Glomerular endothelial cell (primary cell): ENCODE measurements around the gene ARID1B. TPM values are rescaled to one million over a fixed set of nuclear protein-coding genes. Genes with fewer than 3 reads are reported as not detected.
"Not testable (repeated sequence)": the region's sequence is repeated elsewhere in the genome, so short reads cannot be mapped to it uniquely, and the experiment has no call there.

Source experiments
- DNase-seq: peaks from one replicate; pipeline ENCODE4 v3.0.0-alpha.2; 2011; ENCODE audit warnings: low read depth, low spot score; ENCODE audit errors: extremely low read depth
- total RNA-seq: library from RNA; depleted of rRNA; stranded (reverse); fragments of >200 nt; gene quantifications from 2 replicates; pipeline ENCODE4 v1.2.3, GENCODE V29; 2015

The ARID1B gene
- total RNA-seq, 1 donor from 2014 or later = 72.3 TPM

- no peak for DNase-seq
These were observed 150.9 kb downstream of the ARID1B start for GRCh38 chr6:156928126-156928525.

DNA sequence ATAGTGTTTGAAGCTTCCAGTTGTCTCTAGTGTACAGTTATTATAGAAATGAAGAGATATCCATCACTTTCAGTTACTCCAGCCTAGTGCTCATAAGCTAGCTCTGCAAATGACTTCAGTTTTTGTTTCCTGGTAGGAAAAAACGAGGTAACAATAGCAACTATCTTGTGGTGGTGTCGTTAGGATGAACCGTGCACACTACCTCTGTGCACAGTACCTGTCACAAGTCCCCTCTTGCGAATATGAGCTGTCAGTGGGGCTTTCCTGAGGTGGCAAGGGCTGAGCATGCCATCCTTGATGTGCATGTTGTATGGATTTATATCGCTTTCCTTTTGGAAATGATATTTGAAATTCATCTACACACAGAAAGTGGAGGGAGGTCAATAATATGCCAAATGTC, 151.8 kb downstream of the ARID1B start:
- DNase-seq = no peak

GRCh38 chr6:156931283-156931682, 154.1 kb downstream of the ARID1B start:
- DNase-seq = no peak

DNA sequence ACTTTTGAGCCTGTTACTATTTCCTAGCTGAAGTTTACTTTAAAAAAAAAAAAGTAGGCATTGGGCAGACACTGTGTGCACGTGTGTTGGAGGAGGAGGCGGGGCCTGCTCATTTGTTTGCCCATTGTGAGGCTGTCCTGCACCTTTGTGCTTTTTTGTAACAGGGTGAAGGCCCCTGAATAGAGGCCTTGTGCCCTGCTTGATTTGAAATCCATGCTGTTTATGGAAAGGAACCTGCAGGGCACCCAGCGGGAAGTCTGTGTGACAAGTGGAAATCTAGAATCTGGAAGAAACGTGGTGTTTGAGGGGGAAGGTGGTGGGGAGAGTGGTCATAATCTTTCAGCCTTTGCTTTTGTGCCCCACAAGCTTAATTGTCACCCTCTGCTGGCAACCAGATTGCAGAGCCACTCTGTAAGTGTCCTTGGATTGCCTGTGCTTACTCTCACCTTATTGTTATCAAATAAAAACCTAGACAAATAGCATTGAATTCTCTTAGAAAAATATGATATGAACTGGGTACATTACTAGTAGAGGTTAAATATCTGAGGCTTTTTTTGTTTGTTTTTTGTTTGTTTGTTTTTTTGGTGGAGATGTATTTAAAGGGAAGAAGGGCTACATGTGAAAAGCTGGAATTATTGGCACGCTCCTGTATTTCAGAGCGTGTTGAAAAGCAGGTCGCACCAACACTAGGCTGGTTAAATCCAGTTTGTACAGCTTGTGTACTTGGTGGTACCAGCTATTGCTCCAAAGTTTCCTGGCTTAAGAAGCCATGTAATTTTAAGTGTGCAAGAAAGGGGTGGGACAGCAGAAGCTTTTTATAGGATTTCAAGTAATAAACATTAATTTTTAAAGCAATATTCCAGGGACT, 156.3 kb downstream of the ARID1B start:
- no peak for DNase-seq

- DNase-seq = no peak
These were observed 156.9 kb downstream of the ARID1B start for GRCh38 chr6:156934069-156934460.

DNA sequence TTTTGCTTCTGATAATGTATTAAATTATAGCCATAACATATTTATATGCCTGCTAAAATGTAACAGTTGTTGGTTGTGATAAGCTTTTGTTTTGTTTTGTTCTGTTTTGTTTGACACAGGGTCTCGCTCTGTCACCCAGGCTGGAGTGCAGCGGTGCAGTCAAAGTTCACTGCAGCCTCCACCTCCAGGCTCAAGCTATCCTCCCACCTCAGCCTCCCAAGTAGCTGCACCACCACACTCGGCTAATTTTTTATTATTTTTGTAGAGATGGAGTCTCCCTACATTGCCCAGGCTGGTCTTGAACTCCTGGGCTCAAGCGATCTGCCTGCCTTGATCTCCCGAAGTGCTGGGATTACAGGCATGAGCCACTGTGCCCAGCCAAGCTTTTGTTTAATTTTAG, 157.8 kb downstream of the ARID1B start:
- no peak for DNase-seq

GRCh38 chr6:156938143-156938542, 161.0 kb downstream of the ARID1B start:
- DNase-seq = no peak

DNA sequence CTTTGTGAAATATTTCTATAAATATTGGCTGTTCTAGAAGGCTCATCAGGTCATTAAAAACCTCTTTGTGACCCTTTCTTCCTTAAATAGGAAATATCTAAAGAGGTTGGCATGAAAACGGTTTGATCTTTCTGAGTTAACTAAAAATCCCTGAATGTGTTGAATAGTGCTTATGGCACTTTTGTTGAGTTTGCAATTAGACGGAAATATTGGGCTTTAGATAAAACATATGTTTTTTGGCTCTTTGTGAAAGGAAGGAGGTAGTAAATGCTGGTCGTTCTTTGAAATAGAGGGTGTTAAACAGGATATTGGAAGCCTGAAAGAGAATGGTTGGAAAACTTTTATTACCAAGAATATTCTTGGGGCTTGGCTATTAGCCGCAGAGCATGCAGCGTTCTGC, 163.0 kb downstream of the ARID1B start:
- DNase-seq = no peak

- no peak for DNase-seq
These were observed 165.1 kb downstream of the ARID1B start for GRCh38 chr6:156942266-156942665.

DNA sequence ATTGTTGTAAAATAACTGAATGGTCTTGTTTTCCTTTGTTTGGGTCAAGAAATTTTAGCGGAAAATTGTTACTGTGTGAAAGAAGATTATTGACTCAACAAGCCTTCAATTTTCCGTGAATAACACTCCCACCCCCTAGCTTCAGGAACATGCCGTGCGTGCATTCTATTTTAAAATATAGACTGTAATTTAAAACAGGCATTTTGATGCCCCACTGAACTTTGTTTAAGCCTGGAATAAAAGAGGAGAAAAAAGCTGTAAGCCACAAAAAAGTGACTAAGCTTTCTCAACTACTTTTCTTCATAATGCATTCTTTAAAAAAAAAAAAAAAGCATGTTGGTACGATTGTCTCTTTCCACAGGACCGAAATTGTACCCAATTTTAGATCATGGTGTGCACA, 166.0 kb downstream of the ARID1B start:
- DNase-seq = no peak

GRCh38 chr6:156943816-156944215, 166.6 kb downstream of the ARID1B start:
- no peak for DNase-seq

GRCh38 chr6:156944412-156944811, 167.2 kb downstream of the ARID1B start:
- no peak for DNase-seq

DNA sequence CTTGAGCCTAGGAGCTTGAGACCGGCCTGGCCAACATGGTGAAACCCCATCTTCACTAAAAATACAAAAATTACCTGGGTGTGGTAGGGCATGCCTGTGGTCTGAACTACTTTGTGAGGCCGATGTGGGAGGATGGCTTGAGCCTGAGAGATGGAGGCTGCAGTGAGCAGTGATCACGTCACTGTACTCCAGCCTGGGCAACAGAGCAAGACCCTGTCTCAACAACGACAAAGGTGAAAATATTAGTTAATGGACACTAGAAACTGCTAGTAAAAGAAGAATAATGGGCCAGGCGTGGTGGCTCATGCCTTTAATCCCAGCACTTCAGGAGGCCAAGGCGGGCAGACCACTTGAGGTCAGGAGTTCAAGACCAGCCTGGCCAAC, 168.6 kb downstream of the ARID1B start:
- DNase-seq = not testable (repeated sequence)

DNA sequence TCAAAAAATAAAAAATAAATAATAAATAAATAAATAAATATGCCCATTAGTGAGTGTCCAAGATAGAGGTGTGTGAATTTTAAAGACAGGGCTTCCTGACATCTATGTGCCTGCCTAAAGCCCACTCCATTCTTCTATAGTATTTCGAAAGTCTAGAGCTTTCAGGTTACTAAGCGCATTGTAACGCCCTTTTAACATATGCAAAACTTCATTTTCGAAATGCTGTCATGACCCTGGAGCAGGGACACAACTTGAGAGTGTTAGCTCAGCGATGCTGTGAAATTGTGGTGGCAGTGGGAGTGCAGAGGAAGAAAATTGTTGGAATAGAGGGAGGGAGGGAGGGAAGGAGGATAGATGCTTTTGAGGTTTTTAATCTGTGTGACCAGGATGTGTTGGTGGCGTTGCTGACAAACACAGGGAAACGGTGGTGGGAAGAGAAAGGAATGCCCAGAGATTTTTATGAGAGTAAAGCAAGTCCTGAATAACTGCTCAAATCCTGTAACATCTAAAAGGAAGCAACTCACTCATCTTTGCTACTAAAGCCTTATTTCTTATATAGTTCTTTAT, 169.3 kb downstream of the ARID1B start:
- DNase-seq = no peak

- DNase-seq = no peak
These were observed 171.1 kb downstream of the ARID1B start for GRCh38 chr6:156948277-156948676.

DNA sequence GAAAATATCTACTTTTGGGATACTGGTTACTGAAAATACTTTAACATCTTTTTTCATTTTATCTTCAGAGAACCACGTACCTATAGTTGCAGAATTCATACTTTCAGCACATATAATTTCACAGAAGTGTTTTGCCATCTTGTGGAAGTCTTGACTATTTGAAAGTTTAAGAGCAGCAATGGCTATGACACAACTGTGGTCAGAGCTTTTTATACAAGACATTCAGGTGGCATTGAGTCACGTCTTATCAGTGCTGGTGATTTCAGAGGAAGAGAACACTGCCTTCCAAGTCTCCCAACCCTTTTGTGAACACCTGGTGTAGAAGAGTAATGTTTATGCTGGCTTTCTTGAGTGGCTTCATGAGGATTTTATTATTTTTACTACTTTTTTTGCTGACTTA, 171.6 kb downstream of the ARID1B start:
- peak; percentile 20 for DNase-seq

DNA sequence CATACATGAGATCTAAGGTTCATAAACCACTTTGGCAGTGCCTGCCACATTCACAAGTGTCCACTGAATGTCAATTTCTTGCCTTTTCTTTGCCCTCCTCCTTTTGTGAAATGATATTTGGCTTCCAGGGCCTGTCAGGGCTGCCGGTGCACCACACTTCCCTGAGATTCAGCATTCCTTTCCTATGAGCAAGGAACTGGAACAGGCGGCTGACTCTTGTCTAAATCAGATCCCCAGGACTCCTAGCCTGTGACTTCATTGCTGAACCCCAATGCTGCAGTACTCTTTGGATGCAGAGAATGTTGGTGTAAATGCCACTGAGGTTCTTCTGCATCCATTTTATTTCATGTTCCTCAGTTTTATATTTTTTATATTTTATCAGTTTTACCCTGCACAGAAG, 172.2 kb downstream of the ARID1B start:
- no peak for DNase-seq

DNA sequence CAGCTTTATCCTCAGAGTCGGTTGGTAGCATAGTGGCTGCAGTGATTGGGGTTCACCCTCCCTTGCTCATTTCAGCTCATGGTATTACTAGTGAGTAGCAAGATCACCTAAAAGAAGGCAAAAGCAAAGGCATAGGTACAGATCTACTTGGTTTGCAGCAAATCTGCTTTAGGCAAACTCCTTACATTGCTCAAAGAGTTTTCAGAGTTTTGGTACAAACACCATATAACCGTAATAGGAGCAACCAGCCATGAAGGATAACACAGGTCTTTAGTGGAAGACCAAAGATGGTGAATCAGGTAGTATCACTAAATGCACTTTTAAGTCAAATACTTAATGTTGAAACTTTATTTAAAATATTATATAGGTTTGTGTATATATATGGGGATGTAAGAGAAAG, 172.9 kb downstream of the ARID1B start:
- DNase-seq = no peak

GRCh38 chr6:156950531-156950930, 173.4 kb downstream of the ARID1B start:
- DNase-seq = no peak

GRCh38 chr6:156952401-156952800, 175.2 kb downstream of the ARID1B start:
- DNase-seq = no peak

- DNase-seq = no peak
These were observed 175.9 kb downstream of the ARID1B start for GRCh38 chr6:156953127-156953478.

DNA sequence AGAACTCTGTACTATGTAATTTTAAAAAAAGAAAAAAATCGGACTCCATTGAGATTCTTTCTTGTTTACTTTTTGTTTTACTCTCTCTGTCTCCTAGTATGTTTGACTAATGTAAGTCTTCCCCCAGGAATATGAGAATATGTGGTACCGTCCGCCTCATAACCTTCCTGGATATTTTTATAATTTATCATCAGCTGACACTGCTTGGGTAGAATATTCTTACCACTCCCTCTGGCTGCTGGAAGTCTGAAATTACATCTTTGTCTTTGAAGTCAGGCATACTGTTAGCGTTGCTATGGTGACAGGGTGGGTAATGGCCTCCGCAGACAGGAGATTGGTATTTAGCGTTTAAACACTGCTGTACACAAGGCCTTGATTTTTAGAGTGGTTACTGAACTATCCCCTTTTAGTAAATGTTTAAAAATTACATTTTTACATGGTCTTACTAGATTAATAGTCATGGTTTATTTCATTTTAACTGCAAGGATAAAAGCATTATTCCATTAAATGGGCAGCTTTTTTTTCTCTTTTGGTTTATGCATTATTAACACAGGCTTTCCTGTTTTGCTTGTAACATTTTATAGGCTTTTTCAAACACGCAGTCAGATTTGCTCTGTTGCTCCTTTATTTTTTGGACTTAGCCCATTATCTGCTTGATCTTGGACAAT, 176.4 kb downstream of the ARID1B start:
- DNase-seq = peak; percentile 74
